Activated CD4-positive, CD25-positive, alpha-beta regulatory T cell treated with anti-CD3 and anti-CD28 coated beads, Interleukin-2, amount 50 U/mL, for 72 hours (primary cell): ENCODE data around the gene PARN.
A peak's percentile ranks its signal among the peaks of the same experiment; 100 is the strongest.
"Not testable (repeated sequence)": the region's sequence is repeated elsewhere in the genome, so short reads cannot be mapped to it uniquely, and the experiment has no call there.

Experiments
- DNase-seq: peaks from one replicate; pipeline ENCODE4 v3.0.0; 2021

Gene PARN

DNA sequence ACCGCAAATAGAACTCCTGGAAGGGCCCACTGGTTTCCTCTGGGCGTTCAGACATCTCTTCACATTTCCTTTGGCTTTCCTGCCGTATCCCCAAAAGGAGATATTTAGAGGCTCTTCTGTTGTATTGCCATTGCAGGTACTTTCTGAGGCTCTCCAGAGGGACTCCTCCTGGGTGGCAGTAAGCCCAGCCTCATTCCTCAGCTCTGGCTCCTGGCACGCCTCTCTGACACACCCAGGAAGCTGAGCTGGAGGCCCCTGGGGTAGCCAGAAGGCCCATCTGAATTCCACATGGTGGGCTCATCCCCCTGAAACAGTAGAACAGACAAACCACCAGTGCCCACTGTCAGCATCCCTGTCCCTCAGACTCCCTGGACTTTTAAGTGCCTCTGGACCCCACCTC is 206.7 kb downstream of the PARN start:
- no peak for DNase-seq

DNA sequence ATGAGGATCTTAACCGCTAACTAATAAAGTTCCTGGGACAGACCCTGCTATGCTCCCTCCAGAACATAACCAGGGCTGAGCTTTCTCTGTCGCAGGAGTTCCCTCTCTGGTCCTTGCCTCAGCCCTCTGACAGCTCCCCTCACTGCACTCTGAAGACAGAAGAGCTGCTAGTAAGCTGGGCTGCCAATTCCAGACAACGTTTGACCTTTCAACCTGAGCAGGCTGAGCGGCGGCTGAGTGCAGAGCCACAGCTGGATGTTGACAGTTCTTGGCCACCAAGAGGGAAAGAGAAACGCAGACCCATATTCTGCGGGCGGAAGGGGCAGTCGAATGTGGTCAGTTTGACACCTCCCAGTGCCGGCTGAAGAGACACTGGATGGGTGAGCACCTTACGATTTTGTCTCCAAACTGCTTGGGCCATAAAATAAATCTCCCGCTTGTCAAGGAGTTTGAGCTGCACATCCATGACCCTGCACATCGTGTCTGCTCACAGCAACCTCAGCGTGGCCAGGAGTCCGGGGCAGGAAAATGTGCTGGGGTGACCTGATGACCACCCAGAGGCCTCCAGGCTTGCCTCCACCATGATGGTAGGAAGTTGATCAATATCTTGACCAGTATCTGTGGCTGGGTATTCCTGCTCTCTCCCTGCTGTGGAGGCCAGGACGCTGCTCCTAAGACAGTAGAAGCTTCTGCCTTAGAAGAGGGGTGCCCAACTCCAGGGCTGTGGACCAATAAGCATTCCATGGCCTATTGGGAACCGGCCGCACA is 209.2 kb downstream of the PARN start:
- DNase-seq = no peak

- DNase-seq = not testable (repeated sequence)
These were observed 209.8 kb downstream of the PARN start for GRCh38 chr16:14420243-14420642.

GRCh38 chr16:14419817-14420216 is 210.2 kb downstream of the PARN start:
- DNase-seq = no peak

- no peak for DNase-seq
These were observed 211.2 kb downstream of the PARN start for GRCh38 chr16:14418795-14419225.

DNA sequence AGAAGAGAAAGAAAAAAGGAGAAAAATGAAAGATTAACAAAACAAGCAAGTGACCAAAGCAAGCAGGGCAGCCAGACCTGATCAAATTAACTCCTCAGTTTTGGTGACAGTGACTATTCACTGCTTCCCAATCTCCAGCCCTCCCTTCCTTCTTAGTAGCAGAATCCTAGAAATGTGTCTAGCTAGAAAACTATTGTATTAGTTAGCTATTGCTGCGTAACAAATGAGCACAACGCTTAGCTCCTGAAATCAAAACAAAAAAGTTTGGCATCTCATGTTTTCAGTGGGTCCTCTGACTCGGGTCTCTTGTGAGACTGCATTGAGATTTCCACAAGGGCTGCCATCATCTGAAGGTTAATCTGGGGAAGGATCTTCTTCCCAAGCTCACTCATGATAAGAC is 213.9 kb downstream of the PARN start:
- no peak for DNase-seq

DNA sequence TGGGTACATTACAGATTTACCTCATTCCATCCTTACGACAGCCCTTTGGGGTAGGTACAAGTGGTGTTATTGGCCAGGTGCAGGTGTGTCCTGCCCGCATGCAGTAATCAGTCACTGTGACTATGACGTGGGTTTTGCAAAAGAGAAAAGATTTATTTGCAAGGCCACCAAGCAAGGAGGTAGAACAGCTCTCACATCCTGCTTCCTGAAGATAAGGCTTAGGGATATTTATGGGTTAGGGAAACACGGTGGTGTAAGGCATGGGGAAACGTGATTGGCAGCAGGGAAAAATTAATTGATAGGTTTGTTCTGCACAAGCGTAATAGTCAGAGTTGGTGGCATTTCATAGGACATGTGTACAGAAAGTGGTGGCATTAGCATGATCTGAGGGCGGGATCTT is 214.8 kb downstream of the PARN start:
- no peak for DNase-seq

GRCh38 chr16:14409563-14409962 is 220.5 kb downstream of the PARN start:
- no peak for DNase-seq

DNA sequence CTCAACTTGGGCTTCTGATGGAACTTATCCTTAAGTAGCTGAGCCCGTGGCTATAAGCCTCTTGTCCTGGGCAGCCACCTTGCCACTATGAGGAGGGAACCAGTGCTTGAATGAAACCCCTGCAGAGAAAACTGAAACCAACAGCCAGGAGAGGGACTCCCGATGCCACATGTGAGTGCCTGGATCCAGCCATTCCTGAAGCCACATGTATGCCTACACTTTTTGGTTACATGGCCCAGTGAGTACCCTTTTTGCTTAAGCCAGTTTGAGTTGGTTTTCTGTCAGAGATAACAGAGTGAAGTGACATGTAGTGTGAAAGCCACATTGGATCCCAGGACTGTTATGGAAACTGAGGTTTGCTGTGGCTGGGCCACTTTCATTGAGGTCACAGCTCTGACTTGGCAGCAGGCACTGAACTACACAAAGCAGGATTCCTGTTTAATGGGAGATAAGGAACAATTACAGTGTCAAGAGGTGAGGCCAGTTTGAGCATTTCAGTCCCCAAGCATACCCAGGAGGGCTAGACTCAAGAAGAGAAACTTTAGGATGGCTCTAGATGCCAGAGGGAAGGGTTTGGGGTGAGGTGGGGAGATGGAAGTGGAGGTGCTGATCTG is 222.2 kb downstream of the PARN start:
- no peak for DNase-seq

DNA sequence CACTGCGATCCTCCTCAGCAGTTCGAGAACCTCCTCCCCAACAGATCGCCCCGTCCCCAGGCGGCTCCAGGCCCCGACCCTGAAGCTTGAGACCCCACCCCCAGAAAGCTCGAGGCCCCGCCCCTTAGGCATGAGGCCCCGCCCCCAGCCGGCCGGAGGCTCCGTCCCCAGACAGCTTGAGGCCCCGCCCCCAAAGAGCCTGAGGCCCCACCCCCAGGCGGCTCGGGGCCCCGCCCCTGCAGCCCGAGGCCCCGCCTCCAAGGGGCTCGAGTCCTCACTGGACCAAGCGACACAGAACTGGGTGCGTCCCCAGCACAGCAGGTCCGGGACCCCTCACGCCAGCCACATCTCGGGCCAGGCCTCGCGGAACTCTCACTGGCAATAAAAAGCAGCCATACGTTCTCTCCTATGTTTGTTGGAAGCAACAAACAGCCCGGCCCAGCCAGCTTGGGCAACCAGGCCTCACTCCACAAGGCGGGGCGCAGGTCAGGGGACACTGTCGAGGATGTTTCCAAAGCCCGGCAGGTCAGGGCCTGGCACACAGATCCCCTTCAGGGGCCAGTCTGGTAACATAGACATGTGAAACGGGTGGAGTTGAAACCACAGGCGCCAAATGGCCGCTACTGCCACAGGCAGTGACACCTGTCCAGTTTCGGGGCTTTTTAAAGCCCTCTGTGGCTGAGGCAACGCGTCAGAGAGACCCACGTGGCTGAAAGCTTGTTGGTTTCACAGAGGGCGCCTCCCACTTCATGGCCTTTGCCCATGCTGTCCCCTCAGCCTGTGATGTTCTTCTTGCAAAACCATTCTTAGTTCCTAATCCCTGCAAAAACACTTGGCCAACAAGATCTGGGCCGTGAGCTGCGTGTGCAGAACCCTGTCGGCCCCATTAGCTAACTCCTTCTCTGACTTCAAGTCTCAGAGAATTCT is 224.2 kb downstream of the PARN start:
- peak; percentile 50 for DNase-seq

DNA sequence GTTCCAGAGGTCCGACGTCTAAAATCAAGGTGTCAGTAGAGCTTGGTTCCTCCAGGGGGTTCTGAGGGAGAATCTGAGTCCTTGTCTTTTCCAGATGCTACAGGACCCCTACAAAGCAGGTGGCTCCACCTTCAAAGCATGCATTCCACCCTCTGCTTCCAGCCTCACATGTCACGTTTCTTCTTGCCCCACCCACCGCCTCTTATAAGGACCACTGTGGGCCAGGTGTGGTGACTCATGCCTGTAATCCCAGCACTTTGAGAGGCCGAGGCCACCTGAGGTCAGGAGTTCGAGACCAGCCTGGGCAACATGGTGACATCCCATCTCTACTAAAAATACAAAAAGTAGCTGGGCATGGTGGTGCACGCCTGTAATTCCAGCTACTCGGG is 227.1 kb downstream of the PARN start:
- DNase-seq = not testable (repeated sequence)

DNA sequence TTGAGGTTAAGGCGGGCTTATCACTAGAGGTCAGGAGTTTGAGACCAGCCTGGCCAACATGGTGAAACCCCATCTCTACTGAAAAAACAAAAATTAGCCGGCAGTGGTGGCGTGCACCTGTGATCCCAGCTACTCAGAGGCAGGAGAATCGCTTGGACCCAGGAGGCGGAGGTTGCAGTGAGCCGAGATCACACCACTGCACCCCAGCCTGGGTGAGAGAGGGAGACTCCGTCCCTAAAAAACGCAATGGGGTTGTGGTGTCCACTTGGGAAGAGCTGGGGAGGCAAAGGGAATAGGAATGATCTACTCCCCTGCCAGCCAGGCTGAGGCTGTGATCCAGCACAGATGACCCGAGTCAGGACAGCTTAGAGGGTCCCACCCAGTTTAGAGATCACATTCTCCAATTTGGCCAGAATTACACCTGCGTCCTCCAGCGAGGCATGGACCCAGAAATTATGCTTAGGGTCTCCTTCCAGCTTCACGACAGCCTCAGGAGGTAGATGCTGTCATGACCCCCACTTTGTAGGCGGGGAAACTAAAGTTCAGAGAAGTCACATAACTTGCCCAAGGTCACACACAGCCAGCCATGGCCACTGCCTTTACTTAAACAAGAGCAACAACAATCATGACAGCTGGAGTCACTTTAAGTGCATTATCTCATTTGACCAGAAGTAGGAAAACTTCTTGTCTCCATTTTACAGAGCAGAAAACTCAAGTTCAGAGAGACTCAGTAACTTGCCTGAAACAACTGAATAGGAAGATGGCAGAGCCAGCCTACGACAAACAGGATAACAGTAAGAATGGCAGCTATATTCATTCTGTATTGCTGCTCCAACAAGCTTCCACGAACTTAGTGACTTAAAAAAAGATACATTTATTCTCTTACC is 227.7 kb downstream of the PARN start:
- DNase-seq = not testable (repeated sequence)

DNA sequence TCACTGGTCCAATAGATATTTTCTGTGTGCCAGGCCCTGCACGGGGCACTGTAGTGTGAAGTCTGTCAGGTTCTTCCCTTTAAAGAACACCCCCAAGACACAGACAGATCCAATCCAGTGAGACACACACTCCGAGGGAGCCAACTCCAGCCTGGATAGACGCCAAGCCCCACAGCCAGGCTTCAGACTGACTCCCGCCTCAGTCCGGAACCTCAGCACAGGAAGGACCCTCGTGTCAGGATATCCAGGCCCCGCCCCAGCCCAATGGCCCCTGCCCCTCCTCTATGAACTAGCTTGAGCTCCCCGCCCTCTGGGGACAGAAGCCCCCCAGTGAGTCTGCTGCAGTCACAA is 228.4 kb downstream of the PARN start:
- DNase-seq = not testable (repeated sequence)

- not testable (repeated sequence) for DNase-seq
These were observed 228.9 kb downstream of the PARN start for GRCh38 chr16:14400978-14401710.

DNA sequence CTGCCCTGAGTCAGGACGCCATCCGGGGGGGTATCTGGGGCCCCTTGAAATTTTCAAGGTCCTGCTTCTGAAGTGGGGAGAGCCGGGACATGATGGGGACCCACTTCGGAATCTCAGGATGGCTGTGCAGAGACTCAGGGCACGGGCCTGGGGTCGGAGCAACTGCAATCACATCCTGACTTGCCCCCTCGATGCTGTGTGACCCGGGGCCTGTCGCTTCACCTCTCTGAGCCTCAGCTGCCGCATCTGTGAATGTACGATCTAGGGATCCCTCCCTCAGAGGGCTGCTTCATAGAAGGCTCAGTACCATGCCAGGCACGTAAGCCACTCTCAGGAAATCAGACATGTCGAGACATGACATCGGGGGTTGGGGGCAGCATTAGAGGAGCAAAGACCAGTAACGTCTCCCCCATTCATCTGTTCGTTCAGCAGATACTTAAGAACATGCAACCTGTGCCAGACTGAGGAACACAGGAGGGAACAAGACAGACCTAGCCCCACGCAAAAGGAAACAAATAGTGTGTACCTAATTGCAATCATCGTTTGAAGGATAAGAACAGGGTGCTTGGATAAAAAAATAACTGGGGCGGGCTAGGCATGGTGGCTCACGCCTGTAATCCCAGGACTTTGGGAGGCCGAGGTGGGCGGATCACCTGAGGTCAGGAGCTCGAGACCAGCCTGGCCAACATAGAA is 229.6 kb downstream of the PARN start:
- no peak for DNase-seq

- no peak for DNase-seq
These were observed 230.4 kb downstream of the PARN start for GRCh38 chr16:14399378-14400284.

DNA sequence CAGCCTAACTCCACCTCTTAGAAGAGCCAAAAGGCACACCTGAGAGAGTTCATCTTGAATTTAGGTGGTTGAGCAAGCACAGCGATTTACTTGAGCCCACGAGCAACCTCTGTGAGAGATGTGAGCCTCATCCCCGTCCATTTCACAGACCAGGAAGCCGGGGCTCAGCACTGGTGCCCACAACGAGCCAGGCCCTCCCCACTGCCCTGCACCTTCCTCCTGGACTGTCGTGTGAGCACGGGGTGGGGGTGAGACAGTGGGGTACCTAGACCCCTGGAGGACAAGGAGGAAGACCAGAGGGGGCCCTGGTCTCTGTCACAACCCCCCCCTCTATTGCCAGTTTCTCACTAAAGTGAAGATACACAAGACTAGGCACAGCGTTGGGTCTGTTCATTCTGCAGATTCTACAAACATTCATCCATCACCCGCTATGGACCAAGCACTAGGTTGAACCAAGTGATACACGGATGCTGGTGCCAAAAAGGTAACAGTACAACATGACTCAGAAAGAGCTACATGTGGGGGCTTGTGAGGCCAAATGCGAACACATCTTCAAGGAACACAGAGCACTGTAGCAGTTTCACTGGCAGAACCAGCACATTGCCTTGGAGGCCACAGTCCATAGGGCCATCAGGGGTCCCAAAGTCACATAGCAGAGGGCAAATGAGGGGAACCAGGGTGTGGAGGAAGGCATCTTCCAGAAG is 231.9 kb downstream of the PARN start:
- no peak for DNase-seq

GRCh38 chr16:14395710-14396304 is 234.3 kb downstream of the PARN start:
- DNase-seq = not testable (repeated sequence)

- DNase-seq = no peak
These were observed 235.2 kb downstream of the PARN start for GRCh38 chr16:14394834-14395233.
